Smooth muscle cell (in vitro differentiated cells): Measurements from ENCODE around the gene ARHGEF39. TPM values are rescaled to one million over a fixed set of nuclear protein-coding genes. Genes with fewer than 3 reads are reported as not detected.

Experiments
- DNase-seq: peaks from one replicate; lab custom pipeline; 2025; ENCODE audit not compliant: unreplicated experiment; lab: John Stamatoyannopoulos, UW
- H2AFZ ChIP-seq: fragments of 200-600 bp; sonication (generic); 2 replicates; pipeline ENCODE4 v1.6.0; 2016; ENCODE audit warnings: antibody characterized with exemption, low read depth, mild to moderate bottlenecking
- H3F3A ChIP-seq: fragments of 200-600 bp; sonication (generic); 2 replicates; pipeline ENCODE4 v1.6.0; 2017; ENCODE audit warnings: antibody characterized with exemption, low read depth
- H3K27ac ChIP-seq: fragments of 200-600 bp; sonication (generic); 2 replicates; pipeline ENCODE4 v1.5.1; 2016; ENCODE audit warnings: low read depth, mild to moderate bottlenecking
- H3K27me3 ChIP-seq: fragments of 200-600 bp; sonication (generic); 2 replicates; pipeline ENCODE4 v1.6.1; 2016; ENCODE audit warnings: low read depth, mild to moderate bottlenecking
- H3K36me3 ChIP-seq: fragments of 200-600 bp; sonication (generic); 2 replicates; pipeline ENCODE4 v1.5.1; 2016; ENCODE audit warnings: low read depth
- H3K4me1 ChIP-seq: fragments of 200-600 bp; sonication (generic); 2 replicates; pipeline ENCODE4 v1.5.1; 2016; ENCODE audit warnings: low read depth
- H3K4me2 ChIP-seq: fragments of 200-600 bp; sonication (generic); 2 replicates; pipeline ENCODE4 v1.6.0; 2016; ENCODE audit warnings: mild to moderate bottlenecking
- H3K4me3 ChIP-seq: fragments of 200-600 bp; sonication (generic); 2 replicates; pipeline ENCODE4 v1.5.1; 2016; ENCODE audit warnings: mild to moderate bottlenecking
- H3K79me2 ChIP-seq: fragments of 200-600 bp; sonication (generic); 2 replicates; pipeline ENCODE4 v1.6.0; 2016; ENCODE audit warnings: low read depth, mild to moderate bottlenecking
- H3K9ac ChIP-seq: fragments of 200-600 bp; sonication (generic); 2 replicates; pipeline ENCODE4 v1.6.0; 2016; ENCODE audit warnings: low read depth
- H3K9me3 ChIP-seq: fragments of 200-600 bp; sonication (generic); replicated peaks from 2 replicates; pipeline ENCODE4 v1.5.1; 2016; ENCODE audit warnings: low read depth
- H4K20me1 ChIP-seq: fragments of 200-600 bp; sonication (generic); 2 replicates; pipeline ENCODE4 v1.6.0; 2016; ENCODE audit warnings: low read depth
- WGBS: methylation state at CpG from one replicate; pipeline ENCODE4 v1.1.7; 2016; ENCODE audit warnings: low lambda C conversion rate; 5-methylcytosine and 5-hydroxymethylcytosine counted together
- polyA plus RNA-seq: library from polyadenylated mRNA; unstranded; fragments of >200 nt; fragmentation: Nextera tagmentation; extraction: Ambion mirVana; gene quantifications from 2 replicates; pipeline ENCODE4 v1.2.1, GENCODE V29; 2016
- total RNA-seq: library from RNA; depleted of rRNA; stranded (reverse); fragments of >200 nt; gene quantifications from 2 replicates; pipeline ENCODE4 v1.2.3, GENCODE V29; 2014
- TF ChIP-seq, protein P1 (sequence below): fragments of 200-600 bp; sonication (generic); IDR thresholded peaks from 2 replicates; pipeline ENCODE4 v1.5.1; 2017; ENCODE audit warnings: borderline replicate concordance, mild to moderate bottlenecking, antibody characterized with exemption; ENCODE audit not compliant: insufficient read depth, poor library complexity, severe bottlenecking

Gene ARHGEF39
- total and polyA plus RNA-seq, 2 experiments from 2014 or later = 1.9 to 2.1 TPM

DNA sequence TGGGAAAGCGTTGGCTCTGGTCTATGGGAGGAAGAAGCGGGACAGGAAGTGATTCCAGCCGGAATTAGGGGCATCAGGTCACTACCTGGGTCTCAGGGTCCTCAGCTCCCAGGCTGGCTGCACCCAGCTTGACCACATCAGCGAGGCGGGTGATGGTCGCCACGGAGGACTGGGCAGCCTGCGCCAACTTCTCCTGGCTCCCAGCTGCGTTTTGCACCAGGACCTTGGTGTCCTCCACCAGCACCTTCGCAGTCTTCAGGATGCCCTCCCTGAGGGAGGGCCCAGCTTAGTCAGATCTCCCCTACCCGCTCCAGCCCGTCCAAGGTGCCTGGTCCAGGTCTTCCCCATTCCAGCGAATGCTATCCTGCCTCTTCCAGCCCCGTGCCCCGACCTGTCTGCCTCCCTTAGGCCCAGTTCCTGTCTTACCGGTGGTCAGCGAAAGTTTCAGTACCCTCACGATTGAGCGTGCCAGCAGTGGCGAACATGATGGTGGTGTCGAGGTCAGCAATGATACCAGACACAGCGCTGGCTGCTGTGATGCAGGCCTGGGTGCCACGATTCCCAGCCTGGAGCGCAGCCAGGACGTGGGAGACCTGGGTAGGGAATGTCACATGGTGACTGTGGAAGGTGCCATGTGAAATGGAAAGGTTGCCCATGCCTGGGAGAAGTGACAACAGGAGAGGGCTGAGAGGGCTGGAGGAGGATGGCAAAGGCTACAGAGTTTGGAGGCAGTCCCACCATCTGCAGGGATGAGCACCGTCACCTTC lies 39.1 kb upstream of the ARHGEF39 start:
- no peak overlapping the region for H3K4me2 ChIP-seq
- H3K27ac ChIP-seq = no peak overlapping the region
- H4K20me1 ChIP-seq = peaks cover 29% of the 10 kb centered on the region
- TF ChIP-seq, protein P1, sequence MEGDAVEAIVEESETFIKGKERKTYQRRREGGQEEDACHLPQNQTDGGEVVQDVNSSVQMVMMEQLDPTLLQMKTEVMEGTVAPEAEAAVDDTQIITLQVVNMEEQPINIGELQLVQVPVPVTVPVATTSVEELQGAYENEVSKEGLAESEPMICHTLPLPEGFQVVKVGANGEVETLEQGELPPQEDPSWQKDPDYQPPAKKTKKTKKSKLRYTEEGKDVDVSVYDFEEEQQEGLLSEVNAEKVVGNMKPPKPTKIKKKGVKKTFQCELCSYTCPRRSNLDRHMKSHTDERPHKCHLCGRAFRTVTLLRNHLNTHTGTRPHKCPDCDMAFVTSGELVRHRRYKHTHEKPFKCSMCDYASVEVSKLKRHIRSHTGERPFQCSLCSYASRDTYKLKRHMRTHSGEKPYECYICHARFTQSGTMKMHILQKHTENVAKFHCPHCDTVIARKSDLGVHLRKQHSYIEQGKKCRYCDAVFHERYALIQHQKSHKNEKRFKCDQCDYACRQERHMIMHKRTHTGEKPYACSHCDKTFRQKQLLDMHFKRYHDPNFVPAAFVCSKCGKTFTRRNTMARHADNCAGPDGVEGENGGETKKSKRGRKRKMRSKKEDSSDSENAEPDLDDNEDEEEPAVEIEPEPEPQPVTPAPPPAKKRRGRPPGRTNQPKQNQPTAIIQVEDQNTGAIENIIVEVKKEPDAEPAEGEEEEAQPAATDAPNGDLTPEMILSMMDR = no peak
- WGBS = 98% methylated on average over 22 of the region's 26 CpGs
- H3K36me3 ChIP-seq = peaks cover 45% of the 10 kb centered on the region
- no peaks in the 10 kb centered on the region for H3K27me3 ChIP-seq
- no peaks in the 10 kb centered on the region for H3K79me2 ChIP-seq
- H3K4me3 ChIP-seq = no peak overlapping the region
- H3K4me1 ChIP-seq = no peaks in the 10 kb centered on the region
- peaks cover 11% of the 10 kb centered on the region for H3F3A ChIP-seq
- no peak for DNase-seq
- no peak overlapping the region for H3K9ac ChIP-seq
- no peak overlapping the region for H2AFZ ChIP-seq
- H3K9me3 ChIP-seq = no peaks in the 10 kb centered on the region

DNA sequence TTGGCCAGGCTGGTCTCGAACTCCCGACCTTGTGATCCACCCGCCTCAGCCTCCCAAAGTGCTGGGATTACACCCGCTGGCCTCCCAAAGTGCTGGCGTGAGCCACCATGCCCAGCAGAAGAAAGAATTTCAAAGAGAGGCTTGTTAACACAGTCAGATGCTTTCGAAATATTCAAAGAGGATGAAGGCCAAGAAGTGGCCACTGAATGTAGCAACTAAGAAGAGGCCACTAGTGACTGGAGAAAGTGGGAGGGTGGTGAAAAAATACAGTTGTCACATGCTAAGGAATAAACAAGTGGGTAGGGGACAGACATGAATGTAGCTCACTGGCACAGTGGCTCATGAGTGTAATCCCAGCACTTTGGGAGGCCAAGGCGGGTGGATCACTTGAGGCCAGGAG lies 37.7 kb upstream of the ARHGEF39 start:
- no peaks in the 10 kb centered on the region for H3K79me2 ChIP-seq

GRCh38 chr9:35700942-35701341 lies 35.9 kb upstream of the ARHGEF39 start:
- Histone ChIP-seq H3K36me3 (peaks cover 29% of the 10 kb centered on the region), H4K20me1 (peaks cover 21% of the 10 kb centered on the region), H3K4me1 (no peaks in the 10 kb centered on the region), H3K27ac (no peak overlapping the region), H3F3A (peaks cover 15% of the 10 kb centered on the region), H3K9ac (no peak overlapping the region), H2AFZ (no peak overlapping the region), H3K79me2 (no peaks in the 10 kb centered on the region), H3K9me3 (no peaks in the 10 kb centered on the region), H3K27me3 (no peaks in the 10 kb centered on the region), H3K4me3 (no peak overlapping the region), H3K4me2 (no peak overlapping the region)
- DNase-seq = no peak
- TF ChIP-seq, protein P1 = no peak

More for the DNA sequence above, 37.7 kb upstream of the ARHGEF39 start:
- Histone ChIP-seq H3K4me2 (no peak overlapping the region), H3K9me3 (no peaks in the 10 kb centered on the region), H3K27me3 (no peaks in the 10 kb centered on the region), H3K9ac (no peak overlapping the region), H2AFZ (no peak overlapping the region), H3K36me3 (peaks cover 33% of the 10 kb centered on the region), H3K27ac (no peak overlapping the region), H3K4me1 (no peaks in the 10 kb centered on the region), H3F3A (peaks cover 11% of the 10 kb centered on the region), H4K20me1 (peaks cover 24% of the 10 kb centered on the region), H3K4me3 (no peak overlapping the region)
- WGBS = 99% methylated on average over 7 of the region's 7 CpGs
- no peak for DNase-seq
- TF ChIP-seq, protein P1 = no peak

DNA sequence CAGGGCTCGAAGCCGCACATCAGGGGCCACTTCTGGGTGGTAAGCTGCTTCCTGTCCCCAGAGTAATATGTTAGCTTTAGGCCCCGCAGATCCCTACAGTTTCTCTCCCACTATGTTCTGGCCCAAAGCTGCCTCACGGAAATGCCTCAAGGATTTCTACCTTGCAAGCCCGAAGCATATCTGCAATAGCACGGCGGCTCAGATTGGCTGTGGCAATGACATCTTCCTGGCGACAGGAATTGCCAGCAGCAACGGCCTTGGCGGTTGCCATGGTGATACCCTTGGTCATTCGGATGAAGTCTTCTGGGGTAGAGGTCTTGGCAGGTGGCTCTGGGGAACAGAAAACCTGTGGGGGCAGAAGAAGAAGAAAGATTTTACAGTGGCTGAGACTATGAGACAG lies 35.0 kb upstream of the ARHGEF39 start:
- WGBS = 94% methylated on average over 11 of the region's 11 CpGs
- H3K27ac ChIP-seq = no peak overlapping the region
- H3K4me1 ChIP-seq = no peaks in the 10 kb centered on the region
- peaks cover 23% of the 10 kb centered on the region for H4K20me1 ChIP-seq
- H2AFZ ChIP-seq = no peak overlapping the region
- no peak overlapping the region for H3K9ac ChIP-seq
- H3K4me3 ChIP-seq = no peak overlapping the region
- no peak overlapping the region for H3K4me2 ChIP-seq
- peaks cover 20% of the 10 kb centered on the region for H3F3A ChIP-seq
- H3K79me2 ChIP-seq = no peaks in the 10 kb centered on the region
- no peak for DNase-seq
- peaks cover 29% of the 10 kb centered on the region for H3K36me3 ChIP-seq
- H3K9me3 ChIP-seq = no peaks in the 10 kb centered on the region
- H3K27me3 ChIP-seq = no peaks in the 10 kb centered on the region
- TF ChIP-seq, protein P1 = no peak
